Esophagus muscularis mucosa (tissue), 4 donors: ENCODE measurements around the gene SNX2.

Source experiments
- EP300 ChIP-seq: sonication (generic); formaldehyde crosslinking; IDR thresholded peaks from one replicate; pipeline ENCODE4 v1.6.1; 2017; ENCODE audit warnings: antibody characterized with exemption
- POLR2A ChIP-seq: fragments of 450-650 bp; IDR thresholded peaks from one replicate; pipeline ENCODE4 v1.6.1; 2017; ENCODE audit warnings: antibody characterized with exemption, moderate library complexity, mild to moderate bottlenecking, low read depth
- TF ChIP-seq, protein P1 (sequence below), 3 experiments: fragments of 200-600 bp in 2 of 3; fragments of 450-650 bp in 1 of 3; sonication (generic) in 2 of 3; IDR thresholded peaks; one replicate each; pipeline ENCODE4 v1.5.1; 2017 to 2019; ENCODE audit warnings: antibody characterized with exemption in 3 of 3, mild to moderate bottlenecking in 2 of 3, moderate library complexity in 1 of 3

DNA sequence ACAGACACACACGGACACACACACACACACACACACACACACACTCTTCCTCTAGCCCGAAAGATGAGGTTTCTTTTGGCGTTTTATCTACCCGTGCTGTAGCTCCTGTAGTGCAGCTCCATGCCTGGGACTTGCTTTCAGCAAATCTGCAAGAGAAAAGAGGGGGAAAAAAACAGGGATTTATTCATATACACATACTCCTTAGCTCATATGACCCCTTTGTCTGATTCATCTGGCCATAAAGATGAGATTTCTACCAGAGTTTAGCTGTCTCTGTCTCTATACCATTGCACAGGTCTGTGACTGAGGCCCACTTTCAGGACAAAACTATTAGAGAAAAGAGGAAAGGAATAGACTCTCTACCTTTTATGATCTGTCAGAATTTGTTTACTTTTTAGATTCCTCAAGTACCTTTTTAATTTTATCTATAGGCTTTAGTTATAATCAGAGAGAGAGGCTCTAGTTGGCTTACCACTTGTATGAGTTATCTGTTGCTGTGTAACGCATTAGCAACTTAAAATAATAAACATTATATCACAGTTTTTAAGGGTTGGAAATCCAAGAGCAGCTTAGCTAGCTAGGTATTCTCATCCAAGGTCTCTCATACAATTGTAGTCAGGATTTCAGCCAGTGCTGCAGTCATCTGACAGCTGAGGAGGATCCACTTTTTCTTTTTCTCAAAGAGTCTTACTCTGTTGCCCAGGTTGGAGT is 14.7 kb downstream of the SNX2 start:
- no peak for TF ChIP-seq POLR2A
- TF ChIP-seq, protein P1, sequence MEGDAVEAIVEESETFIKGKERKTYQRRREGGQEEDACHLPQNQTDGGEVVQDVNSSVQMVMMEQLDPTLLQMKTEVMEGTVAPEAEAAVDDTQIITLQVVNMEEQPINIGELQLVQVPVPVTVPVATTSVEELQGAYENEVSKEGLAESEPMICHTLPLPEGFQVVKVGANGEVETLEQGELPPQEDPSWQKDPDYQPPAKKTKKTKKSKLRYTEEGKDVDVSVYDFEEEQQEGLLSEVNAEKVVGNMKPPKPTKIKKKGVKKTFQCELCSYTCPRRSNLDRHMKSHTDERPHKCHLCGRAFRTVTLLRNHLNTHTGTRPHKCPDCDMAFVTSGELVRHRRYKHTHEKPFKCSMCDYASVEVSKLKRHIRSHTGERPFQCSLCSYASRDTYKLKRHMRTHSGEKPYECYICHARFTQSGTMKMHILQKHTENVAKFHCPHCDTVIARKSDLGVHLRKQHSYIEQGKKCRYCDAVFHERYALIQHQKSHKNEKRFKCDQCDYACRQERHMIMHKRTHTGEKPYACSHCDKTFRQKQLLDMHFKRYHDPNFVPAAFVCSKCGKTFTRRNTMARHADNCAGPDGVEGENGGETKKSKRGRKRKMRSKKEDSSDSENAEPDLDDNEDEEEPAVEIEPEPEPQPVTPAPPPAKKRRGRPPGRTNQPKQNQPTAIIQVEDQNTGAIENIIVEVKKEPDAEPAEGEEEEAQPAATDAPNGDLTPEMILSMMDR (IDR thresholded peaks at IDR 0.05) = no peak
- TF ChIP-seq EP300 = no peak
